GM21526 (cell line): ENCODE results near the gene CAMTA1.
"Not testable (repeated sequence)": the region's sequence is repeated elsewhere in the genome, so short reads cannot be mapped to it uniquely, and the experiment has no call there.

Experiments
- ATAC-seq: cut with Tn5 transposase; IDR thresholded peaks from one replicate; pipeline ENCODE4 v1.9.1; 2021; ENCODE audit warnings: moderate library complexity; ENCODE audit not compliant: unreplicated experiment, low FRiP score

The CAMTA1 gene

GRCh38 chr1:7404046-7404742, 618.9 kb downstream of the CAMTA1 start:
- no peak for ATAC-seq

- no peak for ATAC-seq
Observed at GRCh38 chr1:7405844-7406500, 620.7 kb downstream of the CAMTA1 start.

GRCh38 chr1:7406641-7407543, 621.6 kb downstream of the CAMTA1 start:
- no peak for ATAC-seq

GRCh38 chr1:7407544-7407895, 622.3 kb downstream of the CAMTA1 start:
- ATAC-seq = no peak

- ATAC-seq = no peak
Observed at GRCh38 chr1:7407980-7408770, 622.9 kb downstream of the CAMTA1 start.

- no peak for ATAC-seq
Observed at GRCh38 chr1:7408771-7409150, 623.5 kb downstream of the CAMTA1 start.

- no peak for ATAC-seq
Observed at GRCh38 chr1:7409278-7409677, 624.0 kb downstream of the CAMTA1 start.

GRCh38 chr1:7410156-7410555, 624.9 kb downstream of the CAMTA1 start:
- ATAC-seq = no peak

GRCh38 chr1:7417618-7418017, 632.4 kb downstream of the CAMTA1 start:
- ATAC-seq = not testable (repeated sequence)

- no peak for ATAC-seq
Observed at GRCh38 chr1:7418442-7419080, 633.3 kb downstream of the CAMTA1 start.

GRCh38 chr1:7420098-7420445, 634.8 kb downstream of the CAMTA1 start:
- ATAC-seq = no peak

- ATAC-seq = no peak
Observed at GRCh38 chr1:7420470-7421100, 635.3 kb downstream of the CAMTA1 start.

- ATAC-seq = no peak
Observed at GRCh38 chr1:7421471-7422075, 636.3 kb downstream of the CAMTA1 start.

- no peak for ATAC-seq
Observed at GRCh38 chr1:7422081-7422480, 636.8 kb downstream of the CAMTA1 start.

GRCh38 chr1:7422561-7422960, 637.3 kb downstream of the CAMTA1 start:
- no peak for ATAC-seq

- no peak for ATAC-seq
Observed at GRCh38 chr1:7422966-7423365, 637.7 kb downstream of the CAMTA1 start.

GRCh38 chr1:7424352-7424890, 639.2 kb downstream of the CAMTA1 start:
- no peak for ATAC-seq

- no peak for ATAC-seq
Observed at GRCh38 chr1:7425229-7425628, 640.0 kb downstream of the CAMTA1 start.

GRCh38 chr1:7425771-7426170, 640.5 kb downstream of the CAMTA1 start:
- ATAC-seq = no peak
